Vagina (tissue), 2 donors: ENCODE data around the gene CYP2F1.

Experiments
- CTCF ChIP-seq, 3 experiments: fragments of 450-650 bp in 2 of 3; fragments of 200-600 bp in 1 of 3; sonication (generic) in 1 of 3; IDR thresholded peaks; one replicate each; pipeline ENCODE4 v1.5.1; 2017 to 2019; ENCODE audit warnings: antibody characterized with exemption in 3 of 3, mild to moderate bottlenecking in 2 of 3, moderate library complexity in 2 of 3
- POLR2A ChIP-seq, 2 donors: fragments of 450-650 bp; IDR thresholded peaks; one replicate each; pipeline ENCODE4 v1.6.1; 2017; ENCODE audit warnings: antibody characterized with exemption in 2 of 2, mild to moderate bottlenecking in 2 of 2, moderate library complexity in 2 of 2
- POLR2AphosphoS5 ChIP-seq, 2 donors: sonication (generic); formaldehyde crosslinking; IDR thresholded peaks; one replicate each; pipeline ENCODE4 v1.9.0; 2017; ENCODE audit warnings: antibody characterized with exemption in 2 of 2, mild to moderate bottlenecking in 2 of 2, low read depth in 1 of 2; ENCODE audit not compliant: insufficient read depth in 1 of 2

- TF ChIP-seq CTCF (IDR thresholded peaks at IDR 0.05) = no peak
- no peak for TF ChIP-seq POLR2A (IDR thresholded peaks at IDR 0.05)
- no peak for TF ChIP-seq POLR2AphosphoS5 (IDR thresholded peaks at IDR 0.05; ENCODE audit: insufficient read depth in 1 of 2, low read depth in 1 of 2)
These were observed 28.4 kb upstream of the CYP2F1 start for GRCh38 chr19:41085748-41086415.
